LNCaP clone FGC (cell line): Measurements from ENCODE around the gene KSR2.
"Not testable (repeated sequence)": the region's sequence is repeated elsewhere in the genome, so short reads cannot be mapped to it uniquely, and the experiment has no call there.

ENCODE experiments used
- DNase-seq: peaks from one replicate; pipeline ENCODE4 v3.0.0-alpha.2; 2011; ENCODE audit warnings: low read depth
- H3K4me3 ChIP-seq: 2 replicates; pipeline ENCODE4 v1.5.1; 2011; ENCODE audit warnings: mild to moderate bottlenecking, low read depth, low read length, control low read depth
- CTCF ChIP-seq: IDR thresholded peaks from 2 replicates; pipeline ENCODE4 v1.5.1; 2012; ENCODE audit warnings: mild to moderate bottlenecking; ENCODE audit not compliant: control insufficient read depth, insufficient read depth; ENCODE audit errors: extremely low read depth

Gene KSR2

DNA sequence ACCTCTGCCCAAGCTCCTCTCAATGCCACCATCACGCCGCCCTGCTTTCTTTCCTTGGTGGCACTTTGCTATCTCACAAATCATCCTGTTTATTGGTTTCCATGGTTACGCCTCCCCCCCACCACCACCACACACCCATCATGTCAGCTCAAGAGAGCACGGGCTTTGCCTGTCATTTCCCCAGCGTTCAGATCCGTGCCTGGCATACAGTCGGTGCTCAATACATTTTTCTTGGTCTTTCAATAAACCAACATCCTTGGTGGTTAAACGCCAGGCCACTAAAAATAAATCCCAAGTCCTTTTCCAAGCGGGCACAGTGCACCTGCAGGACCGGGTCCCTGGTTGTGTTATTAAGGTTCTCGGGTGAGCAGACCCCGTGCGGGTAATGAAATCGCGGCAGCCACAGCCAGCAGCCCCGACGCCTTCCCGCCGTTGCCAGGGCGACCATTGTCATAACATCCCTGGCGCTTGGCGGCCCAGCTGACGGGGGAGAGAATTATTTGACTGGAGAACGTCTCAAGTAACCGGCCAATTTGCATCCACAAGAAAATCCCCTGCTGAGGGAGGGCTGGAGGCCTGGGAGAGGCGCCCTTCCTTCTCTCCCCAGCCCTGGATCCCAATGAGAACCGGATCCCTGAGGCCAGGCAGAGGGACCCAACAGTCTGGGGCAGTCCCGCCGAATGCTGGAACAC is 92.9 kb downstream of the KSR2 start:
- TF ChIP-seq CTCF = no peak
- H3K4me3 ChIP-seq = no peak overlapping the region
- DNase-seq = no peak

DNA sequence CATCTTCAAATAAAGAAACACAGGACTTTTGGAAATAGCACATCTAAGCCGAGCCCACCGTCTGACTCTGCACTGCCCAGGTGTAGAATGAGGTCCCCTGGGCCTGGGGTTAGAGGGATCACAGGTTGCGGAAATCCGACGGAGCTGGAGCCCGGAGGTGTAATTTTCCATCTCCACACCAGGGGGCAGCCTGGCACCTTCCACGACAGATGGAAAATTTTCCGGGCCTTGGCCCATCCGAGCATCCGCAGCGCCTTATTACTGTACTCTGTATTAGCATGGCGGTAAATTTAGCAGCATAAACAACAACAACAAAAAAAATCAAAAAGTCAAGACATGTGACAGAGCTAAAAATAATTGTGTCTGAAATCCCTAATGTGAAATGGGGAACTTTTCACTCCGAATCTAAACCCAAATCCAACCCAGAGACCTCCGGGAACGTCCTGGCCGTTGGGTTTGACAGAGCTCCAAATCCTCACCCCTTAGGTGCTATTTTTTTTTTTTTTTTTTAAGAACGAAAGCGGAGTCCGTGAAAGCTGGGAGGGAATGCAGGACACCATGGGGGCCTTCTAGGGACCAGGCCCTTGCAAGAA is 93.9 kb downstream of the KSR2 start:
- peak; percentile 17 for DNase-seq
- H3K4me3 ChIP-seq = no peak overlapping the region
- peak; percentile 77 for TF ChIP-seq CTCF

DNA sequence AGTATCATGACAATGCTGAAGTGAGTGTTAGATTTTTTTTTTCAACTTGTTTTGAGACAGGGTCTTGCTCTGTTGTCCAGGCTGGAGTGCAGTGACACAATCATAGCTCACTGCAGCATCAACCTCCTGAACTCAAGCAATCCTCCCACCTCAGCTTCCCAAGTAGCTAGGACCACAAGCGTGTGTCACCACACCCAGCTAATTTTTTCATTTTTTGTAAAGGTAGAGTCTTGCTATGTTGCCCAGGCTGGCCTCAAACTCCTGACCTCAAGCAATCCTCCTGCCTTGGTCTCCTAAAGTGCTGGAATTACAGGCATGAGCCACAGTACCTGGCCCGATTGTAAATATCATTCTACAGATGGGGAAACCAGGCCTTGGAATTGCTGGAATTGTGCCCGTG is 94.6 kb downstream of the KSR2 start:
- H3K4me3 ChIP-seq = not testable (repeated sequence)

GRCh38 chr12:117872546-117873169 is 96.1 kb downstream of the KSR2 start:
- DNase-seq = no peak
- H3K4me3 ChIP-seq = no peak overlapping the region
- no peak for TF ChIP-seq CTCF

More for the DNA sequence above, 94.6 kb downstream of the KSR2 start:
- DNase-seq = not testable (repeated sequence)

DNA sequence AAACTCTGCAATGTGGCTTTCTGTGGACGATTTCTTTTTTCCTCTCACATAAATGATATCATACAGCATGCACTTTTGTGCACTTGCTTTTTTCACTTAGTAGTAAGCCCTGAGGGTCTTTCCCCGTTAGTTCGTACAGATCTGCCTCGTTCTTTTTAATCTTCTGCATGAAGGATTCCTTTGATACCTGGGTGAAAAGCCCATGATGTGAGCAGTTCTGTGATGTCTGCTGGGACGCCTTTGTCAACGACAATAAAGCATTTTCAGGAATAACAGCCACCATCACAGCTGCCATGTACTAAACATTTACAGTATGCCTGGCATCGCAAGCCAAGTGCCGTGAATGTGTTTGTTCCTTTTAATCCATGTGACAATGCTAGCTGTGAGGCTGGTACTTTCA is 99.2 kb downstream of the KSR2 start:
- TF ChIP-seq CTCF = no peak
- no peak for DNase-seq
- H3K4me3 ChIP-seq = no peak overlapping the region

- no peak overlapping the region for H3K4me3 ChIP-seq
- no peak for TF ChIP-seq CTCF
- no peak for DNase-seq
Measured at GRCh38 chr12:117867348-117867747, 101.4 kb downstream of the KSR2 start.

DNA sequence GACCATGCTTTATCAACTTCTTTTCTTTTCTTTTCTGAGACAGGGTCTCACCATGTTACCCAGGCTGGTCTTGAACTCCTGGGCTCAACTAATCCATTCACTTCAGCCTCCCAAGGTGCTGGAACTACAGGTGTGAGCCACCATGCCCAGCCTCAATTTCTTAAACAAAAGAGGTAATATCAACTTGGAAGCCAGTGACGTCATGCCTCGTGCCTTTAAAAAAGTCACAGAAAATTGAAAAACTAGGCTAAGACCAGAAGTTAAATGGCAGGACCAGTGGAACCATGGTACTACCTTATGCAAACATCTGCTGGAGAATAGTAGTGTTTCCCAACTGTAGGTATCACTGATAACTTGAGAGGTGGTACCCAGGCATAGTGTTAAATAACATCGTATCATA is 103.3 kb downstream of the KSR2 start:
- DNase-seq = no peak
- no peak for TF ChIP-seq CTCF
- no peak overlapping the region for H3K4me3 ChIP-seq
